Frontal cortex (tissue), 4 donors: ENCODE results near the gene HBQ1. TPM values are rescaled to one million over a fixed set of nuclear protein-coding genes. Genes with fewer than 3 reads are reported as not detected.
"Not testable (repeated sequence)": the region's sequence is repeated elsewhere in the genome, so short reads cannot be mapped to it uniquely, and the experiment has no call there.

Experiments used
- DNase-seq, 2 donors: peaks; one replicate each; pipeline ENCODE4 v3.0.0; 2012; ENCODE audit warnings: low spot score in 2 of 2
- FAIRE-seq: peaks from 2 replicates; lab custom pipeline; 2012; peaks lifted over from hg19 to GRCh38; lab: Jason Lieb, UNC
- total RNA-seq: library from RNA; depleted of rRNA; stranded (reverse); fragments of >200 nt; gene quantifications from one replicate; pipeline ENCODE4 v1.2.3, GENCODE V29; 2014
- donor health status: control.
- donor health status: control.
- donor health status: control.

The HBQ1 gene
- total RNA-seq: 6.9 TPM

DNA sequence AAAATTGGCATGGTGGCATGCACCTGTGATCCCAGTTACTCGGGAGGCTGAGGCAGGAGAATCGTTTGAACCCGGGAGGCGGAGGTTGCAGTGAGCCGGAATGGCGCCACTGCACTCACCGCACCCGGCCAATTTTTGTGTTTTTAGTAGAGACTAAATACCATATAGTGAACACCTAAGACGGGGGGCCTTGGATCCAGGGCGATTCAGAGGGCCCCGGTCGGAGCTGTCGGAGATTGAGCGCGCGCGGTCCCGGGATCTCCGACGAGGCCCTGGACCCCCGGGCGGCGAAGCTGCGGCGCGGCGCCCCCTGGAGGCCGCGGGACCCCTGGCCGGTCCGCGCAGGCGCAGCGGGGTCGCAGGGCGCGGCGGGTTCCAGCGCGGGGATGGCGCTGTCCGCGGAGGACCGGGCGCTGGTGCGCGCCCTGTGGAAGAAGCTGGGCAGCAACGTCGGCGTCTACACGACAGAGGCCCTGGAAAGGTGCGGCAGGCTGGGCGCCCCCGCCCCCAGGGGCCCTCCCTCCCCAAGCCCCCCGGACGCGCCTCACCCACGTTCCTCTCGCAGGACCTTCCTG lies at the start of gene HBQ1:
TSS of gene HBQ1 (plus strand) at position 359 of the 575 bp plus-strand sequence. CDS start at position 387, 28 bp downstream.
- FAIRE-seq (no peak), DNase-seq (peak in 1 of 2 donors; percentile 58)

DNA sequence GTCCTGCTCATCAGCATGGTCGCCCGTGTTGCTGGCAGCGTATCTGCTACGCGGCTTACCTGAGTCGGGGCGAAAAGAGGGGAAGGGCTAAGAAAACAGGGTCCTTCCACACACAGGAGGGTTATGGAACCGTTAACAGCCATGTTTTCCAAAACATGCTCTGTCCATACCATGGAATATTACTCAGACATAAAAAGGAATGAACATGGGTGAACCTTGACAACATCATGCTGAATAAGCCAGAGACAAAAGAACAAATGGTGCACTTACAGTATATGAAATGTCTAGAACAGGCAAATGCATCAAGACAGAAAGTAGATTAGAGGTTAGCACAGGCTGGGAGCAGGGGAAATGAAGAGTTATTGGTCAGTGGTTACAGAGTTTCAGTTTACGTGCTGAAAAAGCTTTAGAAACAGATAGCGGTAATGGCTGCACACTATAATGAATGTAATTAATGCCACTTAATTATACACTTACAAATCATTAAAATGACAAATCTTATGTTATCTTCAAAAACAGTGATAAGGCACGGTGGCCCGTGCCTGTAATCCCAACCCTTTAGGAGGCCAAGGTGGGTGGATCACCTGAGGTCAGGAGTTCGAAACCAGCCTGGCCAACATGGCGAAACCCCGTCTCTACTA lies 49.6 kb upstream of the HBQ1 start:
- FAIRE-seq: no peak
- no peak for DNase-seq

DNA sequence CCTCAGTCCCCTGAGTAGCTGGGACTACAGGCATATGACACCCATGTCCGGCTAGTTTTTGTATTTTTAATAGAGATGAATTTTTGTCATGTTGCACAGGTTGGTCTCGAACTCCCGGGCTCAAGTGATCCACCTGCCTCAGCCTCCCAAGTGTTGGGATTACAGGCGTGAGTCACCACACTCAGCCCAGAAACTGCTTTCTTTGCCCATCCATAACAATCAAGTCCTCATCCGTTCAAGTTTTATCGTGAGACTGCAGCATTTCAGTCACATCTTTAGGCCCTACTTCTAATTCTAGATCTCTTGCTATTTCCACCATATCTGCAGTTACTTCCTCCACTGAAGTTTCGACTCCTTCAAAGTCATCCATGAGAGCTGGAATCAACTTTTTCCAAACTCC lies 48.1 kb upstream of the HBQ1 start:
- no peak for FAIRE-seq
- DNase-seq: no peak

DNA sequence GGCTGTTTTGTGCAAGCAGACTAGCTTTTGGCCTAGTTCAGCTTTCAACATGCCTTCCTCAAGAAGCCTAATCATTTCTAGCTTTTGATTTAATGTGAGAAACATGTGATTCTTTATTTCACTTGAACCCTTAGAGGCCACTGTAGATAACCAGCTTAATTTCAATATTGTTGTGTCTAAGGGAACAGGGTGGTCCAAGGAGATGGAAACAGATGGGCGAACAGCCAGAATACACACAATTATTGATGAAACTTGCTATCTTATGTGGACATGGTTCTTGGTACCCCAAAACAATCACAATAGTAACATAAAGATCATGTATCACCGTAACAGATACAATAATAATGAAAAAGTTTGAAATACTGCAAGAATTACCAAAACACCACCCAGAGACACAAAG lies 46.5 kb upstream of the HBQ1 start:
- no peak for FAIRE-seq
- DNase-seq: no peak

DNA sequence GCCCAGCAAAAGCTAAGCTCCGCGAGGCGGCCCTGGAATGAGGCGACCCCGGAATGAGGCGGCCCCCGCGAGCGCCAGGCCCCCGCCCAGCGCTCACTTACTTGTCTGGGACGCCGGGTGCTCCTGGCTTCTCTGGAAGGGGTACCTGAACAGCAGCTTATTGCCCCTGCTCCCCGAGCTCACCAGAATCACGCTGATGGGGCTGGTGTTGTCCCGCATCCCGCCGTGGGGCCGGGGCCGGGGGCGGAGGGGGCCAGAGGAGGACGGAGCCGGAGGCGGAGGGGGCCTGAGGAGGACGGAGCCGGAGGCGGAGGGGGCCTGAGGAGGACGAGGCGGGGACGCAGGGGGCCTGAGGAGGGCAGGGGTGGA lies 42.2 kb upstream of the HBQ1 start:
- DNase-seq (peak in 1 of 2 donors; percentile 37), FAIRE-seq (no peak)

DNA sequence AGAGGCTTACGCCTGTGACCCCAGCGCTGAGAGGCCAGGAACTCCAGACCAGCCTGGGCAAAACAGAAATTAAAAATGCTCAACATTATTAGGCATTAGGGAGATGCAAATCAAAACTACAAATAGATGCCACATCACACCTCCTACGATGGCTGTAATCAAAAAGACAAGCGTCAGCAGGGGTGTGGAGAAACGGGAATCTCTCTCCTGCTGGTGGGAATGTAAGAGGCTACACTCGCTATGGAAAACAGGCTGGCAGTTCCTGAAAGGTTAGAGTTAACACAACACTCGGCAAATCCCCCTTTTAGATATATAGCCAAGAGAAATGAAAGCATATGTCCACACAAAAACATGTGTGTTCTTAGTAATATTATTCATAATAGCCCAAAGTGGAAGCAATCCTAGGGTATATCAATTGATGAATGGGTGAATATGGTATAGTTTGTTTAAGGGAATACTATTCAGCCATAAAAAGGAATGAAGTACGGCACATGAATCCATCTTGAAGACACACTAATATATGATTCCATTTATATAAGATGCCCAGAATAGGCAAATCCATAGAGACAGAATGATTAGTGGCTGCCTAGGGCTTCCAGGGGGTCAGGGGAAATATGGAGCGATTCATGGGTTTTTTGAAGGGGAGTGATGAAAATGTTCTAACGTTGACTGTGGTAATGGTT lies 39.9 kb upstream of the HBQ1 start:
- no peak for FAIRE-seq
- no peak for DNase-seq

DNA sequence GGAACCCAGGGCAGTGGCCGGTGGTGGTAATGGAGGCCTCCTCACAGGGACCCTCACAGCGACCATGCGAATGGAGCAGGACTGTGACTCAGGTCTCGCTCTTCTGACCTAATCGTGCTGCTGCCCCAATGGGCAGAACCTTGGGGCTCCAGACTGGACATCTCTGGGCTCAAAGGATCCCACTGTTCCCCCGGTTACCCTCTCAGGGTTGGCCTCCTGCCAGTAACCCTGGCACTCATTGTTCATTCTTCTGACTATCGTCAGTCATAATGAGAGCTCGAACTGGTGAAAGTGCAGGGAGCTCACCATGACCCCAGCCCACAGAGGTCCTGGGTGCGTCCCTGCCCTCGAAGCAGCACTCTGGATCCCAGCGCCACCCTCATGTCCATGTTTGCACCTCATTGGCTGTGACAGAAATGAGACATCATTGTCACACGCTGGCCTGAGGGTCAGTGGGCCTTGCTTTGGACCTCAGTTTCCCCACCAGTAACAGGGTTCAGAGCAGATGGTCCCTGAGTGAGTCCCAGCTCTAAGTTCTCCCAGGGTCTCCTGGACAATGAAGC lies 37.8 kb upstream of the HBQ1 start:
- no peak for FAIRE-seq

DNA sequence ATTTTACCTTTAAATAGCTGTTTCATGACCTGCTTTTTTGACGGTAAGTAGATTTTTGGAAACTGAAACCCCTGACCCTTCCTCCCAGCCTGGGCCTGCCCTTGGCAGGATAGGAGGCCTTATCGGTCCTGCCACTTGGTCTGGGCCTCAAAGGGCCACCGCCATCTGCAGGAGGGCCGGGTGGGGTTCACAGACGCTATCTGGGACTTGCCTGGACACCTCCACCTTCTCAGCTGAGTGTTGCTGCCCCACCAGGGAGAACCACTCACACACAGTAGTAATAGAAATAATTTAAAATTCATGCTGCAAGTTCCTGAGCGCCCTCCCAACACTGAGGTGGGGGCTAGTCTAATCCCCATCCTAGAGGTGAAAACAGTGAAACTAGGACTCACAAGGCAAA lies 37.2 kb upstream of the HBQ1 start:
- FAIRE-seq: no peak
- no peak for DNase-seq

More for the DNA sequence above, 37.8 kb upstream of the HBQ1 start:
- DNase-seq: no peak

DNA sequence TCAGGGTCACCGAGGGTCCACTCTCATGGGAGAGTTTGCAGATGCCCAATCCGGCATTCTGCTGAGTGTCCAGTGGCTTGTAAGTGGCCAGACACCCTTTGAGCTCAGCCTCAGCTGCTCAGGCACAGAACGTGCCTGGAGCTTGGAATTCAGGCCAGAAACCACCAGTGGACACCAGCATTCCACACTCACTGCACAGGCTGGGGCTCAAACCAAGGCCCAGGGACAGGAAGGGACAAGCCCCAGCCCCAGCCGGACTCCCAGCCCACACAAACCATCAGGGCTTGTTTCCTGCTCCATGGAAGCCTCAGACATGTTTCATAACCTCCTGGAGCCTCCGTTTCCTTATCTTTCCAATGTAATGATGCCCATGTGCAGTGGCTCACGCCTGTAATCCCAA lies 36.8 kb upstream of the HBQ1 start:
- FAIRE-seq: no peak
- DNase-seq: no peak

DNA sequence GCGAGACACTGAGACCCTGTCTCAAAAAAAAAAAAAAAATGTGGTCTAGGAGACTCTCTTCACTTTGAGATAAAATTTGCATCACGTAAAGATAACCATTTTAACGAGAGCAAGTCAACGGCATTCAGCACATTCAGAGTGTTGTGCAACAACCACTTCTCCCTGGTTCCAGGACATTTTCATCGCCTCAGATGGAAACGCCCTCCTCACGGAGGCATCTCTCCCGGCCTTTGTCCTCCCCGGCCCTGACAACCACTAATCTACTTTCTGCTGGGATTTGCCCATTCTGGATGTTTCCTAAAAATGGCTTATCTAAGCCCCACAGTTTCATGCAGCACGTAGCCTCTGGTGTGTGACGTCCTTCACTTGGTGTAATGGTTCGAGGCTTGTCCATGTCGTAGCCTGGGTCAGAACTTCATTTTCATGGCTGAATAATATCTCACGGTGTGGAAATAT lies 35.4 kb upstream of the HBQ1 start:
- no peak for FAIRE-seq
- no peak for DNase-seq

DNA sequence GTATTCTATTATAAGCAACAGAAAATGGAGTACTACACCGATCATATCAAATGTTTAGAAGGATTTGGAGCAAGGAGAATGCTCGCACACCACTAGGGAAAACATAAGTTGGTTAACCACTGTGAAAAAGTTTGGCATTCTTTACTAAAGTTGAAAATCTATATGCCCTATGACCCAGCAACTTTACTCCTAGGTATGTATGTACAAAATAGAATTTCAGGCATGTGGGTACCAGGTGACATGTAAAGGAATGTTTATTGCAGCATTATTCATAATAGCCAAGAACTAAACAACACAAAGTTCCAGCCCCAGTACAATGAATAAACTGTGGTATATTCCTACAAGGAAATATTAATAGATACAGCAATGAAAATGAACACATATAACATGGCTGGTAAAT lies 33.6 kb upstream of the HBQ1 start:
- no peak for FAIRE-seq

DNA sequence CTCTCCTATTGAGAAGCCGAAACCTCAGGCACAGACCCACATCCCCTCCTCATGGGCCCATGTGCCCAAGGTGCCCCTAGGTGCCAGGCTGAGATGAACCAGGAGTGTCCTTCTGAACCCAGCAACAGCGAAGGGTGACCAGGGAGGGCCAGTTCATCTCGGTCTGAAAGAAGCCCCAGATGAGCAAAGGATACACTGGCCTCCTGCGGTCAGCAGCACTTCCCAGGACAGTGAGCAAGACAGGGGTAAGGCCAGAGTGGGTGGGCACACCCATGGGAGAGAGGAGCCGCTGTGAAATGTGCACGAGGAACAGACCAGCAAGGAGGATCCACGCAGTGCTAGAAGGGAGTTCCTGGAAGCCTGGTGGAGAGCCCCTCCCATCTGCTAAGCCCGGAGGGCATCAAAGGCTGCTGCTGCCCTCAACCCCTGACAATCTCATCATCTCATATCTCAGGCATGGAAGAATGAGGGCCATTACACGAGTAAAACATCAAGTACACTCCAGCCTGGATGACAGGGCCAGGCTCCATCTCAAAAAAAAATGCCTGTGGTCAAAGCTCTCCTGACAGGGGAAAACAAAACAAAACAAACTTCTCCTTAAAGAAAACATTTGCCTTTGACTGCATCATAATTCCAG lies 31.1 kb upstream of the HBQ1 start:
- DNase-seq: no peak

More for the DNA sequence above, 33.6 kb upstream of the HBQ1 start:
- DNase-seq: no peak

DNA sequence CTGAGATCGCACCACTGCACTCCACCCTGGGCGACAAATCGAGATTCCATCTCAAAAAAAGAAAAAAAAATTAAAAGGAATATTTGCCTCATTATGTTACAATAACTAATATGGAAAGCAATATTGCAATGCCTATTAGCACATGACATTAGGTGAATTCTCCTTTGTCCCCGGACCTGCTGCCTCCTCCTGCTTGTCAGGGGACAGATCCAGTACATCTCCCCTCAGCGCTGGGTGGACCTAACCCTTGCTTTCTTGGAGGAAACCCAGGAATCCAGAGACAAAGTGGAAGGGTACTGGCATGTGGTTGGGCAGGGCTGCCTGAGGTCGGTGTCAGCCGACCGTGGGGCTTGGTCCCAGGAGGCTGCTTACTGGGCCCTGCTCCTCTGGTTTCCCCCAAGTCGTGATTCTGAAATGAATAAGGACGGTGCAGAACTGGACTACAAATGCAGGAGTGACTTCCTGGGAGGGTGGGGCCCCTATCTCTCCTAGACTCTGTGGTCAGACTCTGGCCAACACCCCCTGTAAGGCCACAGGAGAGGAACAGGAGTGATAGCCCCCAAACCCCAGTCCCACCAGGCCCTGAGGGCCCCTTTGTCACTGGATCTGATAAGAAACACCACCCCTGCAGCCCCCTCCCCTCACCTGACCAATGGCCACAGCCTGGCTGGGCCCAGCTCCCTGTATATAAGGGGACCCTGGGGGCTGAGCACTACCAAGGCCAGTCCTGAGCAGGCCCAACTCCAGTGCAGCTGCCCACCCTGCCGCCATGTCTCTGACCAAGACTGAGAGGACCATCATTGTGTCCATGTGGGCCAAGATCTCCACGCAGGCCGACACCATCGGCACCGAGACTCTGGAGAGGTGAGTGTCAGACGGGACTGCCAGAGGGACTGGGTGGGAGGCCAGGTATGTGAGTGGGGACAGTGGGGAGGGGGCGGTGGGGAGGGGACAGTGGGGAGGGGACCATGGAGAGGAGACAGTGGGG lies 27.8 kb upstream of the HBQ1 start, which contains the start of gene HBZ:
TSS of gene HBZ (plus strand) at position 504 of the 988 bp plus-strand sequence. CDS start at position 770, 266 bp downstream.
- FAIRE-seq (no peak), DNase-seq (no peak)

More for the DNA sequence above, 31.1 kb upstream of the HBQ1 start:
- FAIRE-seq: no peak

DNA sequence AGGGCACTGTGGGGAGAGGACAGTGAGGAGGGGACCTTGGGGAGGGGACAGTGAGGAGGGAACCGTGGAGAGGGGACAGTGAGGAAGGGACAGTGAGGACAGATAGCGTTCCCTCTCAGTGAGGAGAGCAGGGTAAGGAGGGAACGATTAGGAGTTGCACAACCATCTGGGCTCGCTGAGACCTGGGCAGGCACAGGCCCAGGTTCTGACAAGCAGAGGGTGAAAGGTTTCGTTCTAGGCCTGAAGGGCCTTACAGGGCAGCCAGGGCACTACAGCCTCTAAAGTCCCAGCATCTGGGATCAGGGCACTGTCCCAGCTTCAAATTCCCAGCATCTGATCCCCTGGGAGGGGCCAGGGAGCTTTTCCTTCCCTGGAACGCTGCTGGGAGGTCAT lies 27.1 kb upstream of the HBQ1 start:
- not testable (repeated sequence) for DNase-seq, FAIRE-seq

DNA sequence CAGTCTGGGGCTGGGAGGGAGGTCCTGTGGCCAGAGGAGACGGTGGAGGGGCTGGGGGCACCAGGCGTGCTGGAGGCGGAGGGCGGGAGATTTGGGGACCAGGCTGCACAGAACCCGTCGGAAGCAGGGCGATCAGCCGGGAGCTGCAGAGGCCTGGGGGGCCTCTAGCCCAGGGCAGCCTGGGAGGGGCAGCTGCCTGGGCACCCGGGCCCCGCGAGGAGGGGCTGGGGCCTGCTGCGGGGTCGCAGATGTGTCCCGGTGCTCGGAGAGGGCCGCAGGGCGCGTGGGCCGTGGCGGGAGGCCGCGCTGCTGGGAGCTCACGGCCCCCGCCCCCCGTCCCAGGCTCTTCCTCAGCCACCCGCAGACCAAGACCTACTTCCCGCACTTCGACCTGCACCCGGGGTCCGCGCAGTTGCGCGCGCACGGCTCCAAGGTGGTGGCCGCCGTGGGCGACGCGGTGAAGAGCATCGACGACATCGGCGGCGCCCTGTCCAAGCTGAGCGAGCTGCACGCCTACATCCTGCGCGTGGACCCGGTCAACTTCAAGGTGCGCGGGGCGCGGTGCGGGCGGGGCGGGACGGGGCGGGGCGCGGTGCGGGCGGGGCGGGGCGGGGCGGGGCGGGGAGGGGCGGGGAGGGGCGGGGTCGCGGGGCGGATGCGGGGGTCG lies 26.6 kb upstream of the HBQ1 start:
- DNase-seq, FAIRE-seq: not testable (repeated sequence)

DNA sequence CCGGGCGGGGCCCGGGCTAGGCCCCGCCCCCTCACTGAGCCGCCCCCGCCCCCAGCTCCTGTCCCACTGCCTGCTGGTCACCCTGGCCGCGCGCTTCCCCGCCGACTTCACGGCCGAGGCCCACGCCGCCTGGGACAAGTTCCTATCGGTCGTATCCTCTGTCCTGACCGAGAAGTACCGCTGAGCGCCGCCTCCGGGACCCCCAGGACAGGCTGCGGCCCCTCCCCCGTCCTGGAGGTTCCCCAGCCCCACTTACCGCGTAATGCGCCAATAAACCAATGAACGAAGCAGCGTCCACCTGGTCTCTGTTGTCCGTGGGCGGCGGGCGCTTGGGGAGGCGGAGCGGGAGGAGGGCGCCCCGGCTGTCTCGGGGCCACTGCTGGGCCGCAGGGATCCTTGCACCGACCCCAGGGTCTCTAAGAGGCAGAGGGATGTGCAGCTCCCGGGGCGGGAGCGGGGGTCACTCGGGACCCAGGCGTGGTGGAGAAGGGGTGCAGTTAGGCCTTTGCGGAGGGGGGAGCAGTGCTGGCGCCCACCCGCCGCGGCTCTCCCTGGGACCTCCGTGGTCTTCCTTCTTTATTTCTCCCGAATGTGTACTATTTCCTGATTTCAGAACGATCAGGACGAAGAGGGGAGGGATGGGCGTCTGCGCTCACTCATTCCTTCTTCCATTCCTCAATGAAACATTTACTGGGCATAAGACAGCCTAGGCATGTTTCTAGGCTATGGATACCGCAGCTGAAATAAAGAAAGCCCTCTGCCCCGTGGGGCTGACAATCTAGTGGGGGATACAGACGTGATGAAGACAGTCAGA lies 25.8 kb upstream of the HBQ1 start:
- FAIRE-seq: no peak
- DNase-seq: no peak

DNA sequence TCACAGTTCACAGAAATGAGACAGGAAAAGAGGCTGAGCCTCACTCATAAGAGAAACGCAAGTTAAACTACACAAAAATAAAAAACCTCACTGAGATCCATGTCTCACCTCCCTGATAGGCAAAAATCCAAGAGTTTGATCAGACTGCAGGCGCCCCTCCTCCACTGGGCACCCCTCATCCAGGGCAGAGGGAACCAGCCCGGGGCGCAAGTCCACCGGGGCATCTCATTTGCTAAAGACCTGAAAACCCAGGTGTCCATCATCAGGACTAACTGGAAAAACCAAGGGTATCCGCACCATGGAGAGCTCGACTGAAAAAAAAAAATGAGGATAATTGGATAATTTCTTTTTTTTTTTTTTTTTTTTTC lies 25.2 kb upstream of the HBQ1 start:
- DNase-seq (no peak), FAIRE-seq (no peak)
